ENCODE measurements around the gene GHSR.

DNA sequence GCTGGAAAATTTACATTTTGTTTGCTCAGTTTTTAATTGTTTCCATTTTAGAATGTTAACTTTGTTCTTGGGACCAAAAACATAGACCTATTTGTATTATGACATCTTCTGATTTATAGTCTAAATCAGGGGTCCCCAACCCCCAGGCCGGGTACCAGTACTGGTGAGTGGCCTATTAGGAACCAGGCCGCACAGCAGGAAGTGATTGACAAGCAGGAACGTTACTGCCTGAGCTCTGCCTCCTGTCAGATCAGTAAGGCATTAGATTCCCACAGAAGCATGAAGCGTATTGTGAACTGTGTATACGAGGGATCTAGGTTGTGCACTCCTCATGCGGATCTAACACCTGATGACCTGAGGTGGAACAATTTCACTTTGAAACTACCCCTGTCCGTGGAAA, 51.9 kb downstream of the GHSR start:
- no peak for TF ChIP-seq EZH2 (IDR thresholded peaks at IDR 0.05; ENCODE audit: insufficient read depth, poor library complexity, severe bottlenecking)
- TF ChIP-seq EZH2phosphoT487 (IDR thresholded peaks at IDR 0.05; ENCODE audit: insufficient read depth, low read depth) = no peak

Measured in GM23248 (cell line).